ENCODE measurements around the gene CAT.

Gene CAT

DNA sequence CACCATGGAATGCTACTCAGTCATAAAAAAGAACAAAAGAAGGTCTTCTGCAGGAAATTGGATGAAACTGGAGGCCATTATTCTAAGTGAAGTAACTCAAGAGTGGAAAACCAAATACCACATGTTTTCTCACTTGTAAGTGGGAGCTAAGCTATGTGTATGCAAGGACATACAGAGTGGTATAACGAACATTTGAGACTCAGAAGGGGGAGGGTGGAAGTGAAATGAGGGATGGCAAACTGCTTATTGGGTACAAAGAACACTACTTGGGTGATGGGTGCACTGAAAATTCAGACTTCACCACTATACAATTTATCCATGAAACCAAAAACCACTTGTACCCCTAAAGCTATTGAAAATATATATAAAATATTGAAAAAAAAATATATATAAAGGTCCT lies 13.4 kb upstream of the CAT start:
- DNase-seq (ENCODE audit: low read depth in 2 of 2), result no peak

GRCh38 chr11:34425867-34426266 lies 12.9 kb upstream of the CAT start:
- peak; percentile 81 to 83 for DNase-seq (ENCODE audit: low read depth in 2 of 2)

GRCh38 chr11:34426766-34427185 lies 12.0 kb upstream of the CAT start:
- DNase-seq (ENCODE audit: low read depth in 2 of 2), result peak; percentile 97

GRCh38 chr11:34427186-34427805 lies 11.4 kb upstream of the CAT start:
- DNase-seq (ENCODE audit: low read depth in 2 of 2), result peak in 1 of 2 experiments; percentile 85

- no peak for DNase-seq (ENCODE audit: low read depth in 2 of 2)
Measured at GRCh38 chr11:34431979-34432378, 6.8 kb upstream of the CAT start.

GRCh38 chr11:34432822-34433221 lies 5.9 kb upstream of the CAT start:
- DNase-seq (ENCODE audit: low read depth in 2 of 2), result no peak

DNA sequence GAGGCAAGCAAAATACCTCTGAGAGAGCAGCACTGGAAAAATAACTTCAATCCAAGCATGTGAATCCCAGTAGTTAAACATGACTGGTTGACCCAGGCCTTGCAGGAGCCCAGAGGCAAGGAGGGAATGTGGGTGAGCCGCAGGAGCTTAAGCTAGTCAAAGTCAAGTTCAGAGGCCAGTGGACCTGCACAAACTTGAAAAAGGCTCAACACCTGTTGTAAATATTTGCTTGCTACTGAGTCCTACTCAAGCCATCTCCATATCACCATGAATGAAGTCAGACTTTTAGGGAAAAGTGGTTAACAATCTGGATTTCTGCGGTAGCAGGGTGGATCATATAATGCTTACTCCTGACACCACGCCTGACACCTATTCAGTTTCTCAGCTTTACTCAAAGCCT lies 4.8 kb upstream of the CAT start:
- no peak for DNase-seq (ENCODE audit: low read depth in 2 of 2)

GRCh38 chr11:34437224-34438125 lies 1.3 kb upstream of the CAT start:
- no peak for DNase-seq (ENCODE audit: low read depth in 2 of 2)

GRCh38 chr11:34439610-34440198 lies 970 bp downstream of the CAT start:
- no peak for DNase-seq (ENCODE audit: low read depth in 2 of 2)

GRCh38 chr11:34441814-34442213 lies 3.1 kb downstream of the CAT start:
- no peak for DNase-seq (ENCODE audit: low read depth in 2 of 2)

- no peak for DNase-seq (ENCODE audit: low read depth in 2 of 2)
Measured at GRCh38 chr11:34443136-34443535, 4.4 kb downstream of the CAT start.

DNA sequence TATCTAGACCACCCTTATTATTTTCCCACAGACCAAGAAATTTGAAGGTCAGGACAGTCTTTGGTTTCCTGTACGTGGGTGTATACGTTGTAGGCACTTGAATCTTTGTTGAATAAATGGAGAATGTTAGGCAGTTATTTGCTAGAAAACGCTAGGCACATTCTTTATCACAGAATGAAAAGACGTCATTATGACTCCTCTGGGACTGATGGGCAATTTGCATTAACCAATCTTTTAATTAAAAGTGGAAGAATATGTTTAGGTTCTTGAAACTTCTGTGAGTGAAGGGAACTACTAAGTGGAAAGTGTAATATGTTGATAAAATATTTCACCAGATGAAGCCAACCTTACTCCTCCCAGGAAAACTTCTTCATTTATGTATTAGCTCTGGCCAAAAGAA lies 5.7 kb downstream of the CAT start:
- no peak for DNase-seq (ENCODE audit: low read depth in 2 of 2)

DNA sequence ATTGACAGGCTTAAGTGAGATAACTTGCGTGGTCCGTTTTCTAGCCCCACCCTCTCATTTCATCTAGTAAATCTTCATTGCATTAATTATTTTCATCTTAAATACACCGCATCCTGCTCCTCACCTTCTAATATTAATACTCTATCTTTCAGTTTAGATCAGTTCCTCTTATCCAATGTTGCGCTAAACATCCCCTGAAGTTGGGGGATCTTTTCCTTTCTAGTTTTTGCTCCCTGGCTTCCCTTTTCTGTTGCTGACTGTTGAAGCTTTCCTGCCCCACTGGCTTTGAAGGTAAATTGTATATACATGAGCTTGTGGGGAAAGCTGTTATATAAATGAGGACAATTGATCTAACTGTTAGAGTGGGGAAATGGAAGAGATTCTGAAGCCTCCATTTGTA lies 7.2 kb downstream of the CAT start:
- DNase-seq (ENCODE audit: low read depth in 2 of 2), result no peak

GRCh38 chr11:34446386-34446785 lies 7.7 kb downstream of the CAT start:
- DNase-seq (ENCODE audit: low read depth in 2 of 2), result no peak

GRCh38 chr11:34447044-34447443 lies 8.3 kb downstream of the CAT start:
- DNase-seq (ENCODE audit: low read depth in 2 of 2), result no peak

- DNase-seq (ENCODE audit: low read depth in 2 of 2), result no peak
Measured at GRCh38 chr11:34448223-34448994, 9.7 kb downstream of the CAT start.

- DNase-seq (ENCODE audit: low read depth in 2 of 2), result no peak
Measured at GRCh38 chr11:34449013-34449412, 10.3 kb downstream of the CAT start.

DNA sequence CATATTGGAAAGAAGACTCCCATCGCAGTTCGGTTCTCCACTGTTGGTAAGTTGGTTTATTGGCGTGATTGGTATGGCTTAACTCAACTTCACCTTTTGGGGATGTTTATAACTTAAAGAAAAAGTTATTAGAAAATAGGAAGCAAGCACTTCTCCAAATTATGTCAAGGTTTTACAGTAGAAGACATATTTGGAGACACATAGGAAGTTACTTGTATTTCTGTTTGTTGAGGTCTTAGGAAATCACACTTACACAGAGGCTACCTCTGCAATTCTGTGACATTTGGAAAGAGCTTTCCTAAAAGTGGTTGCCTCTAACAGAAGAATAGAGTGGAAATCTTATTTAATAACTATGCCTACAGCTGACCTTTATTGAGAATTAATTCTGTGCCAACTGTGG lies 12.3 kb downstream of the CAT start:
- DNase-seq (ENCODE audit: low read depth in 2 of 2), result no peak

- DNase-seq (ENCODE audit: low read depth in 2 of 2), result no peak
Measured at GRCh38 chr11:34454308-34455032, 15.7 kb downstream of the CAT start.

- DNase-seq (ENCODE audit: low read depth in 2 of 2), result no peak
Measured at GRCh38 chr11:34457607-34458006, 18.9 kb downstream of the CAT start.

DNA sequence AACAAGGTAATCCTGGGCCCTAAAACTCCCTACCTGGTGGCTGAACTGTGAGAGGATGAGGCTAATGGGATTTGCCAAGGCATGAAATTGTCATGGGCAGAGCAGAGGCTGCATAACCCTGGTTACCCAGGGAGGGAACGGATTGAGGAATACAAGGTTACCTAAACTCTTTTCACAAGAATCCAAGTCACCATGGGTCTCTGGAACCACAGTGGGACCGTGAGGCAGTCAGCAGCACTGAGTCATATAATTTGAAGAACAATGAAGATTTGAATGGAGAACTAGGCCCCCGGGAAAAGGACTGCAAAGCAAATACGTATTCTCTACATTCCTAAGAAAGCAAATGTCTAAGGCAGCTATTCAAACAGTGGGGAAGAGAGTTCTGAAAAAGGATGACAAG lies 19.8 kb downstream of the CAT start:
- no peak for DNase-seq (ENCODE audit: low read depth in 2 of 2)

Measured in fibroblast of skin of left quadriceps (primary cell).